Keratinocyte (primary cell): ENCODE results near the gene IFFO2. TPM values are rescaled to one million over a fixed set of nuclear protein-coding genes. Genes with fewer than 3 reads are reported as not detected.
A peak's percentile ranks its signal among the peaks of the same experiment; 100 is the strongest.

Experiments
- DNase-seq: peaks from one replicate; pipeline ENCODE4 v3.0.0-alpha.2; 2011; ENCODE audit warnings: low read depth, missing footprints, low spot score
- FAIRE-seq: peaks from 2 replicates; lab custom pipeline; 2011; peaks lifted over from hg19 to GRCh38; lab: Jason Lieb, UNC
- H2AFZ ChIP-seq: 2 replicates; pipeline ENCODE4 v1.6.0; 2012; ENCODE audit warnings: low read length, control low read depth, inconsistent platforms; ENCODE audit not compliant: control insufficient read depth
- H3K27ac ChIP-seq: 2 replicates; pipeline ENCODE4 v1.5.1; 2011; ENCODE audit warnings: low read length; ENCODE audit not compliant: control insufficient read depth, insufficient read depth
- H3K27me3 ChIP-seq: 3 replicates; pipeline ENCODE4 v1.6.0; 2011; ENCODE audit warnings: low read length; ENCODE audit not compliant: control insufficient read depth, insufficient read depth; ENCODE audit errors: extremely low read depth
- H3K36me3 ChIP-seq, 2 experiments: 2 replicates in 1 of 2; 3 replicates in 1 of 2; pipeline ENCODE4 v1.5.1; 2011; ENCODE audit warnings: low read length in 2 of 2, mild to moderate bottlenecking in 1 of 2; ENCODE audit not compliant: control insufficient read depth in 2 of 2, insufficient read depth in 2 of 2; ENCODE audit errors: extremely low read depth in 1 of 2
- H3K4me1 ChIP-seq: 3 replicates; pipeline ENCODE4 v1.5.1; 2011; ENCODE audit warnings: low read length; ENCODE audit not compliant: control insufficient read depth, insufficient read depth; ENCODE audit errors: extremely low read depth
- H3K4me2 ChIP-seq: 3 replicates; pipeline ENCODE4 v1.6.0; 2011; ENCODE audit warnings: low read depth, low read length; ENCODE audit not compliant: control insufficient read depth, insufficient read depth; ENCODE audit errors: extremely low read depth
- H3K4me3 ChIP-seq, 3 experiments: fragments of 200-600 bp in 1 of 3; sonication (generic) in 1 of 3; 2 replicates in 2 of 3; 3 replicates in 1 of 3; pipeline ENCODE4 v1.5.1; 2011 to 2016; ENCODE audit warnings: low read length in 3 of 3, mild to moderate bottlenecking in 3 of 3, control low read depth in 2 of 3, inconsistent platforms in 1 of 3, low read depth in 1 of 3, mixed read lengths in 1 of 3, mixed run types in 1 of 3, moderate library complexity in 1 of 3; ENCODE audit not compliant: control insufficient read depth in 2 of 3, insufficient read depth in 2 of 3; ENCODE audit errors: extremely low read depth in 1 of 3
- H3K79me2 ChIP-seq: 2 replicates; pipeline ENCODE4 v1.6.0; 2012; ENCODE audit warnings: low read length; ENCODE audit not compliant: control insufficient read depth, insufficient read depth
- H3K9ac ChIP-seq: 3 replicates; pipeline ENCODE4 v1.6.0; 2011; ENCODE audit warnings: low read length; ENCODE audit not compliant: control insufficient read depth, insufficient read depth; ENCODE audit errors: extremely low read depth
- H3K9me1 ChIP-seq: 3 replicates; pipeline ENCODE4 v1.6.0; 2011; ENCODE audit warnings: low read length; ENCODE audit not compliant: control insufficient read depth, insufficient read depth; ENCODE audit errors: extremely low read depth
- H3K9me3 ChIP-seq: 2 replicates; pipeline ENCODE4 v1.5.1; 2012; ENCODE audit warnings: low read depth, low read length; ENCODE audit not compliant: control insufficient read depth
- H4K20me1 ChIP-seq: 3 replicates; pipeline ENCODE4 v1.6.0; 2011; ENCODE audit warnings: low read length; ENCODE audit not compliant: control insufficient read depth, insufficient read depth; ENCODE audit errors: extremely low read depth
- EZH2 ChIP-seq: IDR thresholded peaks from one replicate; pipeline ENCODE4 v1.6.1; 2012; ENCODE audit warnings: inconsistent platforms, mild to moderate bottlenecking, low read length, moderate library complexity
- dilution Hi-C: fragments of 300-500 bp; cut with MboI; formaldehyde crosslinking; loops from one replicate; pipeline ENCODE4 v1.7.0; 2020; ENCODE audit warnings: low sequenced_read_pairs; ENCODE audit not compliant: extremely low pct_ligation_motif_present
- polyA plus RNA-seq, 5 experiments: library from polyadenylated mRNA; depleted of rRNA in 3 of 5; stranded (reverse) in 3 of 5; stranded (forward) in 1 of 5; unstranded in 1 of 5; fragments of >200 nt; gene quantifications; 1 replicate in 1 of 5; 2 replicates in 3 of 5; 3 replicates in 1 of 5; pipeline versions ENCODE4 v1.2.1 to v1.2.3, GENCODE V29; 2011 to 2012; ENCODE audit warnings: missing spikeins in 2 of 5, low read depth in 1 of 5, low replicate concordance in 1 of 5
- TF ChIP-seq, protein P1 (sequence below), 3 experiments: IDR thresholded peaks in 1 of 3; conservative IDR thresholded peaks in 1 of 3; optimal IDR thresholded peaks in 1 of 3; 2 replicates in 2 of 3; 3 replicates in 1 of 3; pipeline versions ENCODE3 to v1.5.1; 2011; ENCODE audit warnings: low read length in 3 of 3, mild to moderate bottlenecking in 3 of 3, moderate library complexity in 2 of 3, control low read depth in 1 of 3, inconsistent platforms in 1 of 3; ENCODE audit not compliant: insufficient read depth in 2 of 3; ENCODE audit errors: extremely low read depth in 1 of 3

The IFFO2 gene
- polyA plus RNA-seq, 1 donor (not counting 4 experiments of a cell fraction or from before 2014, with no cell fraction given), result 57.9 TPM

DNA sequence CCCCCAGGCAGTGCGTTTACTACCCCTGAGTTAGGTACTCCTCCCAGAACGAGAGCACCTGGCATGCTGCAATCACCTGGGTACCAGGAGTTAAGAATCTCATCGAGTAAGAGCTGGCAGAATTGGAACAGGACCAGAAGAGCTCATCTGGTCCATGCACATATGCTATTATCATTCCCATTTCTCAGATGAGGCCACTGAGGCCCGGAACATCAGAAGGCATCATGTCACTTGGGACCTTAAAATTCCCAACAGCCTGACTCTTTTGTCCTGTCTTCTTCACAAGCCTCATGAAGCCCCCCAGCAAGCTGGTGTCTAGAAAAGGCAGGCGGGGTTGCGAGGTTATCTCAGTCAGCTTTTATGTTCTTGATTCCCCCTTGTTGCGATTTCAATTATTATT, 13.9 kb upstream of the IFFO2 start:
- Histone ChIP-seq H3K79me2 (no peaks in the 10 kb centered on the region), H3K36me3 (no peaks in the 10 kb centered on the region), H2AFZ (no peak overlapping the region), H4K20me1 (no peaks in the 10 kb centered on the region), H3K4me1 (peaks cover 21% of the 10 kb centered on the region), H3K9me1 (no peaks in the 10 kb centered on the region), H3K4me3 (peak overlapping the region in 1 of 3 experiments; percentile 7), H3K9ac (no peak overlapping the region), H3K9me3 (no peaks in the 10 kb centered on the region), H3K27ac (peak overlapping the region; percentile 36), H3K27me3 (no peaks in the 10 kb centered on the region), H3K4me2 (peak overlapping the region; percentile 49)
- no peak for TF ChIP-seq EZH2
- TF ChIP-seq, protein P1, sequence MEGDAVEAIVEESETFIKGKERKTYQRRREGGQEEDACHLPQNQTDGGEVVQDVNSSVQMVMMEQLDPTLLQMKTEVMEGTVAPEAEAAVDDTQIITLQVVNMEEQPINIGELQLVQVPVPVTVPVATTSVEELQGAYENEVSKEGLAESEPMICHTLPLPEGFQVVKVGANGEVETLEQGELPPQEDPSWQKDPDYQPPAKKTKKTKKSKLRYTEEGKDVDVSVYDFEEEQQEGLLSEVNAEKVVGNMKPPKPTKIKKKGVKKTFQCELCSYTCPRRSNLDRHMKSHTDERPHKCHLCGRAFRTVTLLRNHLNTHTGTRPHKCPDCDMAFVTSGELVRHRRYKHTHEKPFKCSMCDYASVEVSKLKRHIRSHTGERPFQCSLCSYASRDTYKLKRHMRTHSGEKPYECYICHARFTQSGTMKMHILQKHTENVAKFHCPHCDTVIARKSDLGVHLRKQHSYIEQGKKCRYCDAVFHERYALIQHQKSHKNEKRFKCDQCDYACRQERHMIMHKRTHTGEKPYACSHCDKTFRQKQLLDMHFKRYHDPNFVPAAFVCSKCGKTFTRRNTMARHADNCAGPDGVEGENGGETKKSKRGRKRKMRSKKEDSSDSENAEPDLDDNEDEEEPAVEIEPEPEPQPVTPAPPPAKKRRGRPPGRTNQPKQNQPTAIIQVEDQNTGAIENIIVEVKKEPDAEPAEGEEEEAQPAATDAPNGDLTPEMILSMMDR (optimal IDR thresholded peaks at IDR 0.05 in 1 of 3, IDR thresholded peaks at IDR 0.05 in 1 of 3, conservative IDR thresholded peaks at IDR 0.05 in 1 of 3; ENCODE audit: extremely low read depth in 1 of 3, insufficient read depth in 2 of 3, low read length in 3 of 3), result no peak
- no peak for DNase-seq
- FAIRE-seq, result peak; percentile 5
- dilution Hi-C loops, result no loop called here

- Histone ChIP-seq H3K36me3 (no peaks in the 10 kb centered on the region), H3K9ac (no peak overlapping the region), H3K4me3 (no peak overlapping the region), H3K4me1 (peaks cover 35% of the 10 kb centered on the region), H3K4me2 (no peak overlapping the region), H3K27ac (no peak overlapping the region), H2AFZ (no peak overlapping the region), H3K9me1 (no peaks in the 10 kb centered on the region), H3K27me3 (no peaks in the 10 kb centered on the region), H3K79me2 (no peaks in the 10 kb centered on the region), H3K9me3 (no peaks in the 10 kb centered on the region), H4K20me1 (no peaks in the 10 kb centered on the region)
- FAIRE-seq, result peak; percentile 13
- DNase-seq, result no peak
- dilution Hi-C loops, result no loop called here
- TF ChIP-seq EZH2, result no peak
- TF ChIP-seq, protein P1 (optimal IDR thresholded peaks at IDR 0.05 in 1 of 3, IDR thresholded peaks at IDR 0.05 in 1 of 3, conservative IDR thresholded peaks at IDR 0.05 in 1 of 3; ENCODE audit: extremely low read depth in 1 of 3, insufficient read depth in 2 of 3, low read length in 3 of 3), result no peak
Measured at GRCh38 chr1:18967066-18967690, 10.7 kb upstream of the IFFO2 start.
